ENCODE measurements around the gene NPPA. TPM values are rescaled to one million over a fixed set of nuclear protein-coding genes. Genes with fewer than 3 reads are reported as not detected.

The NPPA gene
- total RNA-seq, 2 experiments from 2014 or later = not detected

DNA sequence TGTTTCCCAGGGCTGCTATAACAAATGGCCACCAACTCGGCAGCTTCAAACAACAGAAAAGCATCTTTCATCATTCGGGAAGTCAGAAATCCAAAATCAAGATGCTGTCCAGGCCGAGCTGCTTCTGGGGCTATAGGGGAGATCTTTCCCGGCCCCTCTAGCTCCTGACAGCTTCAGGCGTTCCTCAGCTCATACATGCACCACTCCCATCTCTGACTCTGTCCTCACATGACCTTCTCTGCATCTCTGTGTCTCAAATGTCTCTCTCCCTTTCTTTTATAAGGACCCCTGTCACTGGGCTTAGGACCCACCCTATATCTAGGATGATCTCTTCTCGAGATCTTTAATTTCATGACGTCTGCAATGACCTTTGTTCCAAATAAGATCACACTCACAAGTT lies 25.0 kb upstream of the NPPA start:
- POLR2A ChIA-PET = interaction anchor here (0.6 kb wide), 1 partner anchor 74 kb away, joined by 6 read pairs; no protein-coding TSS in a partner anchor
- BruUV-seq (replicated peaks) = no TSS peak
- H3K79me2 ChIP-seq (ENCODE audit: insufficient read depth, low read depth, low read length) = no peaks in the 10 kb centered on the region
- no peak overlapping the region for H2AFZ ChIP-seq (ENCODE audit: low read length)
- H3K4me2 ChIP-seq (ENCODE audit: low read length) = no peak overlapping the region
- no peak overlapping the region for H3K4me3 ChIP-seq (ENCODE audit: low read depth, low read length, poor library complexity, severe bottlenecking)
- no peaks in the 10 kb centered on the region for H3K9me2 ChIP-seq (ENCODE audit: insufficient read depth, low read length)
- intact Hi-C loops (cut with micrococcal nuclease; ENCODE audit: unreplicated experiment) = no loop called here
- no peak for DNase-seq (ENCODE audit: low spot score)
- no peaks in the 10 kb centered on the region for H3K9me3 ChIP-seq (ENCODE audit: low read length)
- TF ChIP-seq, protein P1, sequence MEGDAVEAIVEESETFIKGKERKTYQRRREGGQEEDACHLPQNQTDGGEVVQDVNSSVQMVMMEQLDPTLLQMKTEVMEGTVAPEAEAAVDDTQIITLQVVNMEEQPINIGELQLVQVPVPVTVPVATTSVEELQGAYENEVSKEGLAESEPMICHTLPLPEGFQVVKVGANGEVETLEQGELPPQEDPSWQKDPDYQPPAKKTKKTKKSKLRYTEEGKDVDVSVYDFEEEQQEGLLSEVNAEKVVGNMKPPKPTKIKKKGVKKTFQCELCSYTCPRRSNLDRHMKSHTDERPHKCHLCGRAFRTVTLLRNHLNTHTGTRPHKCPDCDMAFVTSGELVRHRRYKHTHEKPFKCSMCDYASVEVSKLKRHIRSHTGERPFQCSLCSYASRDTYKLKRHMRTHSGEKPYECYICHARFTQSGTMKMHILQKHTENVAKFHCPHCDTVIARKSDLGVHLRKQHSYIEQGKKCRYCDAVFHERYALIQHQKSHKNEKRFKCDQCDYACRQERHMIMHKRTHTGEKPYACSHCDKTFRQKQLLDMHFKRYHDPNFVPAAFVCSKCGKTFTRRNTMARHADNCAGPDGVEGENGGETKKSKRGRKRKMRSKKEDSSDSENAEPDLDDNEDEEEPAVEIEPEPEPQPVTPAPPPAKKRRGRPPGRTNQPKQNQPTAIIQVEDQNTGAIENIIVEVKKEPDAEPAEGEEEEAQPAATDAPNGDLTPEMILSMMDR (conservative IDR thresholded peaks at IDR 0.05; ENCODE audit: low read length) = no peak
- TF ChIP-seq EZH2phosphoT487 (IDR thresholded peaks at IDR 0.05; ENCODE audit: borderline replicate concordance, low read depth, low read length) = no peak
- CTCF ChIA-PET (ENCODE audit: unreplicated experiment) = no interaction called here
- no peaks in the 10 kb centered on the region for H3K4me1 ChIP-seq (ENCODE audit: insufficient read depth, low read length, poor library complexity, severe bottlenecking)
- no peaks in the 10 kb centered on the region for H4K20me1 ChIP-seq (ENCODE audit: insufficient read depth, low read length)
- H3K36me3 ChIP-seq (ENCODE audit: insufficient read depth, low read length) = no peaks in the 10 kb centered on the region
- no peak overlapping the region for H3K27ac ChIP-seq (ENCODE audit: low read depth, low read length, poor library complexity, severe bottlenecking)

DNA sequence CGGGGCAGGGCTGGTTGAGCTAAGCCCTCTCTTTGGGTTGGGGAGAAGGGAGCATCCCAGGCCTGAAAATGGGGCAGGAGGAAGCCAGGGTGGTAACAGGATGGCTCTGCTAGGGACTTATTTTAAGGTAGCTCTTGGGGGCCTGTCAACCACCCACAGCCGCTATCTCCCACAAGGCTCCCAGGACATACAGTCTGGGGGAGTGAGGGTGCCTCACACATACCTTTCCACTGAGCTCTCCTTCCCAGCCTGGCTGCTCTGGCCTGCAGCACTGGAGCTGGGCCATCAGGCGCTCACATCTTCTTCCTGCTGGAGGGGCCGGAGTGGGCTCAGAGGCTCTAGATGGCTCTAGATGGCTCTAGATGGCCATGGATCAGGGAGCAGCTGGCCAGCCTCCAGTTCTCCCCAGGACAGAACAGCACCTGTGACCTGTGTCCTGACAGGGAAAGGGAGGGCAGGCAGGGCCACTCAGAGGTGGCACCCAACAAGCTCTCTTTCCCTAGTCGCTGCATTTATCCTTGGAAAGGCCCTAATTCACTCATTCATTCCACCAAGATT lies 22.1 kb upstream of the NPPA start:
- H3K9me2 ChIP-seq (ENCODE audit: insufficient read depth, low read length) = no peaks in the 10 kb centered on the region
- intact Hi-C loops (cut with micrococcal nuclease; ENCODE audit: unreplicated experiment) = no loop called here
- no peak overlapping the region for H2AFZ ChIP-seq (ENCODE audit: low read length)
- H3K4me2 ChIP-seq (ENCODE audit: low read length) = no peak overlapping the region
- BruUV-seq (replicated peaks) = no TSS peak
- TF ChIP-seq, protein P1 (conservative IDR thresholded peaks at IDR 0.05; ENCODE audit: low read length) = no peak
- TF ChIP-seq EZH2phosphoT487 (IDR thresholded peaks at IDR 0.05; ENCODE audit: borderline replicate concordance, low read depth, low read length) = no peak
- H3K4me1 ChIP-seq (ENCODE audit: insufficient read depth, low read length, poor library complexity, severe bottlenecking) = no peaks in the 10 kb centered on the region
- no peak overlapping the region for H3K4me3 ChIP-seq (ENCODE audit: low read depth, low read length, poor library complexity, severe bottlenecking)
- no peaks in the 10 kb centered on the region for H3K36me3 ChIP-seq (ENCODE audit: insufficient read depth, low read length)
- ChIA-PET POLR2A (interaction anchor here (0.6 kb wide), 1 partner anchor 13 kb away, joined by 3 read pairs; no protein-coding TSS in a partner anchor), CTCF (ENCODE audit: unreplicated experiment) (interaction anchor here (0.9 kb wide), 1 partner anchor 97 kb away, joined by 3 read pairs; no protein-coding TSS in a partner anchor)
- no peaks in the 10 kb centered on the region for H4K20me1 ChIP-seq (ENCODE audit: insufficient read depth, low read length)
- H3K79me2 ChIP-seq (ENCODE audit: insufficient read depth, low read depth, low read length) = no peaks in the 10 kb centered on the region
- H3K9me3 ChIP-seq (ENCODE audit: low read length) = no peaks in the 10 kb centered on the region
- H3K27ac ChIP-seq (ENCODE audit: low read depth, low read length, poor library complexity, severe bottlenecking) = no peak overlapping the region
- no peak for DNase-seq (ENCODE audit: low spot score)

DNA sequence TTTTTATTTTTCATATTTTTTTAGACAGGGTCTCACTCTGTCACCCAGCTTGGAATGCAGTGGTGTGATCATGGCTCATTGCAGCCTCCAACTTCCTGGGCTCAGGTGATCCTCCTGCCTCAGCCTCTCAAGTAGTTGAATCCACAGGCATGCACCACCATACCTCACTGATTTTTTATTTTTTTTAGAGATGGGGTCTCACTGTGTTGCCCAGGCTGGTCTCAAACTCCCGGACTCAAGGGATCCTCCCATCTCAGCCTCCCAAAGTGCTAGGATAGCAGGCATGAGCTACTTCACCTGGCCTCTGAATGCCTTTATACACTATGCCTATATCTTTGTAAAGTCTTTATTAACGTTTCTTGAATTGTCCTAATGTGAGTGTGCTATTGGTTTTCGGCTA lies 21.5 kb upstream of the NPPA start:
- Histone ChIP-seq H4K20me1 (ENCODE audit: insufficient read depth, low read length) (no peaks in the 10 kb centered on the region), H3K9me3 (ENCODE audit: low read length) (no peaks in the 10 kb centered on the region), H3K4me2 (ENCODE audit: low read length) (no peak overlapping the region), H3K4me1 (ENCODE audit: insufficient read depth, low read length, poor library complexity, severe bottlenecking) (peaks cover 6% of the 10 kb centered on the region), H2AFZ (ENCODE audit: low read length) (no peak overlapping the region), H3K79me2 (ENCODE audit: insufficient read depth, low read depth, low read length) (no peaks in the 10 kb centered on the region), H3K9me2 (ENCODE audit: insufficient read depth, low read length) (no peaks in the 10 kb centered on the region), H3K4me3 (ENCODE audit: low read depth, low read length, poor library complexity, severe bottlenecking) (no peak overlapping the region), H3K36me3 (ENCODE audit: insufficient read depth, low read length) (no peaks in the 10 kb centered on the region), H3K27ac (ENCODE audit: low read depth, low read length, poor library complexity, severe bottlenecking) (no peak overlapping the region)
- intact Hi-C loops (cut with micrococcal nuclease; ENCODE audit: unreplicated experiment) = no loop called here
- ChIA-PET CTCF (ENCODE audit: unreplicated experiment) (interaction anchor here (0.9 kb wide), 1 partner anchor 98 kb away, joined by 3 read pairs; no protein-coding TSS in a partner anchor), POLR2A (no interaction called here)
- BruUV-seq (replicated peaks) = no TSS peak
- no peak for DNase-seq (ENCODE audit: low spot score)
- TF ChIP-seq, protein P1 (conservative IDR thresholded peaks at IDR 0.05; ENCODE audit: low read length) = no peak
- no peak for TF ChIP-seq EZH2phosphoT487 (IDR thresholded peaks at IDR 0.05; ENCODE audit: borderline replicate concordance, low read depth, low read length)
